PC-9 (cell line): ENCODE data around the gene PRKG1.

Experiments
- CTCF ChIP-seq: fragments of 200-600 bp; sonication (generic); conservative IDR thresholded peaks from 2 replicates; pipeline ENCODE4 v1.6.1; 2017; ENCODE audit warnings: mixed run types, antibody characterized with exemption, mild to moderate bottlenecking, moderate library complexity
- EZH2 ChIP-seq: fragments of 200-600 bp; sonication (generic); IDR thresholded peaks from 2 replicates; pipeline ENCODE4 v1.8.0; 2017; ENCODE audit warnings: antibody characterized with exemption, low read depth

GRCh38 chr10:51585742-51586141 is 511.5 kb downstream of the PRKG1 start:
- TF ChIP-seq CTCF (no peak), EZH2 (no peak)
